Stomach (tissue), 4 donors: ENCODE data around the gene KRTAP10-6.

Experiments used
- EP300 ChIP-seq: sonication (generic); formaldehyde crosslinking; IDR thresholded peaks from one replicate; pipeline ENCODE4 v1.6.1; 2017; ENCODE audit warnings: antibody characterized with exemption
- TF ChIP-seq, protein P1 (sequence below), 7 experiments: fragments of 450-650 bp in 4 of 7; fragments of 200-600 bp in 3 of 7; sonication (generic) in 3 of 7; IDR thresholded peaks; one replicate each; pipeline ENCODE4 v1.5.1; 2016 to 2019; ENCODE audit warnings: antibody characterized with exemption in 7 of 7, control low read depth in 2 of 7, mild to moderate bottlenecking in 1 of 7

DNA sequence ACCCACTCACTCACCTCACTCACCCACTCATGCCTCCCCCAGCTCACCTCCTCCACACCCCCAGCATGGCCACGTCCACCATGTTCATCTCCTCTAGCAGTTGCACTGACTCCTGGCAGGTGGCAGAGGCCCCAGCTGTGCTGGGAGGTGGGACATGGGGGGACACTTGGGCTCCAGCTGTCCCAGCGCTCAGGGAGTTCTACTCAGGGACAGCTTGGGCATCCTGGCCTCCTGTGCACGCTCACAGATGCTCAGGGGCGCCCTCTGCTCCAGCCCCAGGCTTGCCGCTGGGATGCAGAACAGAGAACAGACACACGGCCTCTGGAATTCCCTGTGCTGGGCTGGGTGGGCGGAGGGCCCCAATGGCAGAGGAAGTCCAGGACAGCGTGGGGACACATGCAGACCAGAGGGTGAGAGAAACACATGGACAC, 24.8 kb upstream of the KRTAP10-6 start:
- TF ChIP-seq, protein P1, sequence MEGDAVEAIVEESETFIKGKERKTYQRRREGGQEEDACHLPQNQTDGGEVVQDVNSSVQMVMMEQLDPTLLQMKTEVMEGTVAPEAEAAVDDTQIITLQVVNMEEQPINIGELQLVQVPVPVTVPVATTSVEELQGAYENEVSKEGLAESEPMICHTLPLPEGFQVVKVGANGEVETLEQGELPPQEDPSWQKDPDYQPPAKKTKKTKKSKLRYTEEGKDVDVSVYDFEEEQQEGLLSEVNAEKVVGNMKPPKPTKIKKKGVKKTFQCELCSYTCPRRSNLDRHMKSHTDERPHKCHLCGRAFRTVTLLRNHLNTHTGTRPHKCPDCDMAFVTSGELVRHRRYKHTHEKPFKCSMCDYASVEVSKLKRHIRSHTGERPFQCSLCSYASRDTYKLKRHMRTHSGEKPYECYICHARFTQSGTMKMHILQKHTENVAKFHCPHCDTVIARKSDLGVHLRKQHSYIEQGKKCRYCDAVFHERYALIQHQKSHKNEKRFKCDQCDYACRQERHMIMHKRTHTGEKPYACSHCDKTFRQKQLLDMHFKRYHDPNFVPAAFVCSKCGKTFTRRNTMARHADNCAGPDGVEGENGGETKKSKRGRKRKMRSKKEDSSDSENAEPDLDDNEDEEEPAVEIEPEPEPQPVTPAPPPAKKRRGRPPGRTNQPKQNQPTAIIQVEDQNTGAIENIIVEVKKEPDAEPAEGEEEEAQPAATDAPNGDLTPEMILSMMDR (IDR thresholded peaks at IDR 0.05): no peak
- TF ChIP-seq EP300: no peak
